Stimulated activated CD8-positive, alpha-beta memory T cell treated with anti-CD3 and anti-CD28 coated beads, Interleukin-12 subunit alpha, Interleukin-12 subunit beta, amount 100 ng/mL, for 24 hours (primary cell): Measurements from ENCODE around the gene RCHY1.
A peak's percentile ranks its signal among the peaks of the same experiment; 100 is the strongest.
"Not testable (repeated sequence)": the region's sequence is repeated elsewhere in the genome, so short reads cannot be mapped to it uniquely, and the experiment has no call there.

ENCODE experiments used
- DNase-seq: peaks from one replicate; pipeline ENCODE4 v3.0.0-alpha.2; 2020; ENCODE audit errors: extremely low read depth

RCHY1 gene

GRCh38 chr4:75514131-75514948 lies at the start of gene RCHY1, which contains the start of gene THAP6:
RCHY1 (minus strand) TSS chr4:75514403; CDS start chr4:75514286, 117 bp downstream.
THAP6 (plus strand) TSS chr4:75514473; CDS start chr4:75515453, 980 bp downstream.
- DNase-seq: peak; percentile 86

GRCh38 chr4:75561789-75562188 lies 47.6 kb upstream of the RCHY1 start:
- DNase-seq: no peak

- DNase-seq: no peak
These were observed 43.5 kb upstream of the RCHY1 start for GRCh38 chr4:75557696-75558095.

- peak; percentile 8 for DNase-seq
These were observed 41.3 kb upstream of the RCHY1 start, which contains the start of gene ODAPH for GRCh38 chr4:75555294-75556164. ODAPH (plus strand) TSS chr4:75556066; CDS start chr4:75556083, 17 bp downstream.

- DNase-seq: no peak
These were observed 38.2 kb upstream of the RCHY1 start for GRCh38 chr4:75552452-75552851.

- DNase-seq: no peak
These were observed 34.8 kb upstream of the RCHY1 start for GRCh38 chr4:75549019-75549418.

GRCh38 chr4:75547647-75548387 lies 33.6 kb upstream of the RCHY1 start:
- no peak for DNase-seq

GRCh38 chr4:75545526-75545925 lies 31.3 kb upstream of the RCHY1 start:
- DNase-seq: no peak

- DNase-seq: no peak
These were observed 30.7 kb upstream of the RCHY1 start for GRCh38 chr4:75544870-75545269.

GRCh38 chr4:75544220-75544619 lies 30.0 kb upstream of the RCHY1 start:
- DNase-seq: not testable (repeated sequence)

- DNase-seq: no peak
These were observed 28.6 kb upstream of the RCHY1 start for GRCh38 chr4:75542824-75543223.

- DNase-seq: not testable (repeated sequence)
These were observed 23.1 kb upstream of the RCHY1 start for GRCh38 chr4:75537308-75537707.

GRCh38 chr4:75533926-75534325 lies 19.7 kb upstream of the RCHY1 start:
- not testable (repeated sequence) for DNase-seq

GRCh38 chr4:75533339-75533887 lies 19.2 kb upstream of the RCHY1 start:
- DNase-seq: not testable (repeated sequence)

- DNase-seq: not testable (repeated sequence)
These were observed 17.4 kb upstream of the RCHY1 start for GRCh38 chr4:75531536-75532143.

- DNase-seq: no peak
These were observed 16.5 kb upstream of the RCHY1 start for GRCh38 chr4:75530556-75531322.

- no peak for DNase-seq
These were observed 13.3 kb upstream of the RCHY1 start for GRCh38 chr4:75527482-75527881.

GRCh38 chr4:75525910-75526309 lies 11.7 kb upstream of the RCHY1 start:
- no peak for DNase-seq

GRCh38 chr4:75525086-75525485 lies 10.9 kb upstream of the RCHY1 start:
- no peak for DNase-seq

- not testable (repeated sequence) for DNase-seq
These were observed 5.2 kb upstream of the RCHY1 start for GRCh38 chr4:75519452-75519851.
